NCI-H2227 treated with DMSO at 0.1 percent for 48 hours (cell line): ENCODE results near the gene KHDRBS2.

Experiments used
- DNase-seq: peaks from one replicate; lab custom pipeline; 2025; lab: John Stamatoyannopoulos, UW

Gene KHDRBS2

DNA sequence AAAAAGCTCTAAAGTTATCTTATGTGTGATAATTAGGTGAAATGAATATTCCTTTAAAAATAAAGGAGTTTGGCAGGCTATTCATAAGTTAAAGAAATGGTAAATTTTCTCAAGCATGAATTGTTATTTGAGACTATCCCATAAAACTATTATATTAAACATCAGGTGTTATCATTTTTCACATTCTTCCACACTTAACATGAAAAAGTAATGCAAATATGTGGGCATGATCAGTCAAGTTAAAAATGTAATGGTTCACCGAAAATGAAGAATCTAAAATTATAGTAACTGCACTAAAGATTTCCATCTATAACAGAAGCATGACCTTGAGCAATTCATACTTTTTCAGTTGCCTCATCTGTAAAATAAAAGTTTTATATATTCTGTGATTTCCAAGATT lies 110.8 kb downstream of the KHDRBS2 start:
- DNase-seq, result no peak

DNA sequence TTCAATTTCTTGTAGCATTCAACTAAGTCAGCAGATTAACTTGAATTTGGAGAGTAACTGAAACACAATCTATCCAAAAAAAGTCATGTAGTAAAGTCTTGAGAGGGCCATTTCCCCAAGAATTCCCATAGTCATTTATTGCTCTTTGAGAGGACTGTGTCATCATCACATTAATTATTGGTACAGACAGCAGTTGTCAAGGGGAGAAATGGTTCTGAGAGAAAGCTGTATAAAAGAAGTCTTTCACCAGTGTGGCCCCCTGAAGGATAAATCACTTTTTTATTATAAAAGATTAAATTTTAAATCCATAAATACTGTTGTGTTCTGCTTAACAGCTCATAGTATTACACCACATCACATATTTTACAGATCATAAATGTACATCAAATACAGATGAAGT lies 111.5 kb downstream of the KHDRBS2 start:
- no peak for DNase-seq

- DNase-seq, result no peak
These were observed 118.3 kb downstream of the KHDRBS2 start for GRCh38 chr6:62167736-62168135.

GRCh38 chr6:62162858-62163257 lies 123.2 kb downstream of the KHDRBS2 start:
- no peak for DNase-seq

DNA sequence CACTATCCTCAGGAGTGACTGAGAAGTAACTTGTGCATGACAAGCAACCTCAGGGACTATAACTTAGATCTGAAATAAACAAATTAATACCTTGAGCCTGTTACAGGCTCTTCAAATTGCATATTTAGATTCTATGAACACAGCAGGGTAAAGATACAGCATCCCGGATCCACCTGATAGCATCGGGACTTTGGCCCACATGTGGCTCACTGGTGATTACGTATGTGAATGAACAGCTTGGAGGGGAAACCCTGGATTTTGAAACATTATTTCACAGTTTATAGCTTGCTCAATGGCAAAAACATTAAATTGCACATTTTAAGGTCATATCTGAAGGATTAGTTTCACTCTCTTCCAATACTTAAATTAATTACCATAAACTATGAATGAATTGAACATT lies 133.2 kb downstream of the KHDRBS2 start:
- no peak for DNase-seq

DNA sequence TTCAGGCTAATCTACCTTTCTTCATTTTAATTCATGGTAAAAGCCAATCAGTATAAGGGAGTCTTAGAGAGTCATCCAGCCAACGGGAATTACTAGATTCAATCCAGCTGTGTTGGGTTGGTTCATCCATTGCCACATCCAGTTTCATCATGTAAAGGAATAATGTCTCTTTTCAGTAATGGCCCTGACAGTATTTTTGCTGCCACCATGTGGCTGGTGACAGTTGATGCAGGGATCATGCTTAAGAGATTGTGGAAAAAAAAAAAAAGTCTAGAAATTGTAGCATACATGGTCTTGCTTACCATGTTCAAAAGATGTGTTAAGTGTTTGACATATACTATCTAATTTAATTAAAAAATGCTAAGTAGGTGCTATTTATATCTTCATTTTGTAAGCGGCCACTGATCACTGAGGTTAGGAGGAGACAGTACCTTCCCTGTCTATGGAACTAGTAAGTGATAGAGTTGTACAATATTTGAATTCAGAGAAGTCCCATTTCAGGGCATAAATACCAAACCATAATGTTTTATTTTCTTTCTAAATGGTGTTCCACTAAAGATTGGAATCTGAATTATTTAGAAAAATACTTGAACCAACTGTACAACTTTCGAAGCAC lies 135.9 kb downstream of the KHDRBS2 start:
- DNase-seq, result peak; percentile 36

- DNase-seq, result peak; percentile 6
These were observed 138.8 kb downstream of the KHDRBS2 start for GRCh38 chr6:62146954-62147853.

DNA sequence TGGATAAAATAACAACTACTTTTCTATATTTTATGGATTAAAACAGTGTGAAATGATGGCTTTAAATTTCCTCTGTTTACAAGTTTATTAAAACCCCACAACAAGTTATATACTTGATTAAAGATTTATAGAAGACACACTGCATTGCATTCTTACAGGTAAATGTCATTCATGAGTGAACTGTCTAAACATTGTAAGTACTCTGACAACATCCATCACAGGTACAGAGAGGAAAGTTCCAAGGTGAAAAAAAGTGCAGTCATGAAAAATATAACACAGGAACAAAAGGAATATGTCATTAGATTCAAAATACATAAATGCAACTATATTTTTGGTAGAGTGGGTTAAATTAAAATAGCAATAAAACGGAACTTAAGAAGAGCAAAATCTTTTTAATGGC lies 156.9 kb downstream of the KHDRBS2 start:
- DNase-seq, result no peak

DNA sequence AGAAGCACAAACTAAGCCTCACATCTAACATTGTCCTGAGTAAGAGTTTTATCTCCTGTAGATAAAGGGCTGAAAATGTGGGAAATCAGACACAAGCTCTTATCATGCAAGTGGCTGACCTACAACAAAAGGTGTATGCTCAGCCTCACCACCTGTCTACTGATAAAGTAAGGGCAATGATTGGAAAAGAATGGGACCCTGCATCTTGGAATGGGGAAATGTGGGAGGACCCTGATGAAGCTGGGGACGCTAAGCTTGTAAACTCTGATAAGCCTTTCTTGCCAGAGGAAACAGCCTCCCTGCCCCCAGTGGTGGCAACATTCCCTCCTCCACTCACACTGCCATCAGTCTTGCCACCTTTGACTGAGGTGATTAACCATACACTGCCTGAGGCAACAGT lies 166.6 kb downstream of the KHDRBS2 start:
- DNase-seq, result no peak

DNA sequence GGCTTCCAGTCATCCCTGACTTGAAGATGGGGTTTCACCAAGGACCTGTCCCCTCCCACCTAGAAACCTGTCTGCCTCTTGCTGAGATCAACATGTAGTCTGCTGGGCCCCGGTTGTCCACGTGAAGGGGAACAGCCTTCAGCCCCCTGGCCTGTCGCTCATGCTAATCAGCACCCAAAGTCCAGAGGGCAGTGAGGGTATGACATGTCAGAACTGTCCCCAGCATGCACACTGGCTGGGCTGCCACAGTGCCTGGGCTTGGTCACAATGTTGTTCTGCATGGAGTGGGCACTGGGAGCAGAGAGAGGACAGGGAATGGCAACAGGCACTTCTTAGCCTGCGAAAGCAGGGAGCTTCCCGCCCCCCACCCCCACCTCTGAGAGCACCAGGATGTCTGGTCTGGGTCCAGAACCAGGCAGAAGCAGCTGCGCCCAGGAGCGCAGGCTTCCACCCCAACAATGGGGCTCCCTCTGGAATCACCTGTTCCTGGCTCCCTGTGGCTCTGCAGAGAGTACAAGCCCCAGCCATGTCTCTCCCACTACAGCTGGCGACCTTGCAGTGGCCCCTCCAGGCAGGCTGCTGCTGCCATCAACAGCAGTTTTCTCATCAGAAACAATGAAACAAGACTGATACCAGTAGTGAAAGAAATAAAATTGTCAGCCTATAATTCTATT lies 182.7 kb downstream of the KHDRBS2 start:
- no peak for DNase-seq

DNA sequence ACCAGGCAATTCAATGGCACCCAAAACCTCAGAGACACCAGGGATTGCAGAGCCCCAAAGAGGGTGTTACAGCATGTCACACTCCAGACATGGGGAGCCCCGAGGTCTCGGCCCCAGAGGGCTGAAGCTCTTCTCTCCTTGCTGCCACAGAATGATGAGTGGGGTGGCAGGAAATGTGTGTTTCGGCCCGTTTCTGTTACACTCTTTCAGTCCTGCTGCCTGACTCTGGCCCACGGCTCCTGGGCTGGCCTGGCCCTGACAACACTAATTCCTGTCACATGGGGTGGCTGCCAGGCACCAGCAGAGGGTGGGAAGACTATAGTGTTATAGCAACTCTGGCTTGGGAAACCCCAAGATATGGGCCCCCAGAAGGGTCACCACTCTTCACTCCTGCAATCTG lies 183.6 kb downstream of the KHDRBS2 start:
- no peak for DNase-seq

- DNase-seq, result no peak
These were observed 195.4 kb downstream of the KHDRBS2 start for GRCh38 chr6:62090442-62091229.

DNA sequence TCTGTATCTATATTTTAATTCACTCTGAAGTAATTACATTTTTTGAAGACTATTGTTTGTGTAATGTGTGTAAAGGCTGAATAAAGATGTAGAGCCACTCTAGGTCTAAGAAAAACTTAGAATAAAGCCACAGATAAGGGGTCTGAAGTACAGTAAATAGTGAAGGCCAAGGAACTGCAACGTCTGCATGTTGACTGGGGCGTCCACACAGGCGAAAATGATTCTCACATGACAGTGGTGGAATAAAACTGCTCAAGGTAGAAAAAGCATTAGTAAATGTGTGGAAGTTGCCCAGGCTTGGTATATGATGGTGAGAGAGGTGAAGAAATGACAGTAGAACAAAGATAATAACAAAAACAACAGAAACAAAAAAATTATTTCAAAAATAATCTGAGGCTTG lies 196.2 kb downstream of the KHDRBS2 start:
- no peak for DNase-seq

GRCh38 chr6:62086047-62086446 lies 200.0 kb downstream of the KHDRBS2 start:
- no peak for DNase-seq

GRCh38 chr6:62075869-62076268 lies 210.2 kb downstream of the KHDRBS2 start:
- DNase-seq, result no peak

- no peak for DNase-seq
These were observed 226.1 kb downstream of the KHDRBS2 start for GRCh38 chr6:62059901-62060300.

- no peak for DNase-seq
These were observed 228.7 kb downstream of the KHDRBS2 start for GRCh38 chr6:62057300-62057699.

DNA sequence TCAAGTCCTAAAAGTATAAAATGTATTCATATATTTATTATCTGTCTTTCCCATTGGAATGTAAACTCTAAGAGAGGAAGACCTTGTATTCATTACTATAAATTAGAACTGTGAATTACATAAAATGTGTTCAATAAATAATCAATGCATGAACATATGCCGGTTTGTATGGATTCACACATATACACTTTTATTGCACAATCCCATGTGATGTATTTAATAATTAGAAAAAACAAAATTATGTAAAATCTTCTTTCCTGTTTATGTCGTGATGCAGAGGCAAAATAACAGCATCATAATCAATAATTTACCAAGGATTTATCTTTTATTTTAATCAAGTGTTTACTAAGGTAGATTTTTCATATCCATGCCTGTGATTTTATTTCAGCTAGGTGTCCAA lies 240.5 kb downstream of the KHDRBS2 start:
- DNase-seq, result no peak

DNA sequence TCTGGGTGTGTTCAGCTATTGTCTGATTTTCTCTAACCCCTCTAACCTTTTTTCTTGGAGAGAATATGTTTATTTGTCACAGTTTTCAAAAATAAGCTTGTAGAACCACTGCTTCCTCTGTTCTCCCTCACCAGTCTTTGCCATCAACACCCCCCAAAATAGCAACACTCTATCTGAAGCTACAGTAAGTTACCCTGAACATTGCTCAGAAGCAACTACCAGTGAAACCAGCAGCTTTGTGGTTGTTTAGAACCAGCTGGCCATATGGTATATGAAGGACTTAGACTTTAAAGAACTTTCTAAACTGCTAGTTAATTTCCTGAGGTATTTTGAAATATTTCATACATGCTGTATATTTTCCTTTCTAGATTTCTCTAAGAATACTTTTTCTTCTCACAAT lies 242.9 kb downstream of the KHDRBS2 start:
- DNase-seq, result no peak

- DNase-seq, result no peak
These were observed 243.6 kb downstream of the KHDRBS2 start for GRCh38 chr6:62042429-62042828.

GRCh38 chr6:62039605-62040004 lies 246.4 kb downstream of the KHDRBS2 start:
- no peak for DNase-seq

GRCh38 chr6:62037445-62037844 lies 248.6 kb downstream of the KHDRBS2 start:
- DNase-seq, result no peak
